Sigmoid colon (tissue), 7 donors: ENCODE results near the gene NID2. TPM values are rescaled to one million over a fixed set of nuclear protein-coding genes. Genes with fewer than 3 reads are reported as not detected.

Source experiments
- DNase-seq: peaks from one replicate; pipeline ENCODE4 v3.0.0-alpha.2; 2019
- H3K27ac ChIP-seq, 4 donors: fragments of 200-600 bp; sonication (generic); one replicate each; pipeline ENCODE4 v1.5.1; 2016 to 2019; ENCODE audit warnings: mild to moderate bottlenecking in 1 of 4
- H3K27me3 ChIP-seq, 3 donors: fragments of 200-600 bp; sonication (generic); one replicate each; pipeline ENCODE4 v1.5.1; 2019; ENCODE audit warnings: mild to moderate bottlenecking in 1 of 3
- H3K36me3 ChIP-seq, 4 donors: fragments of 200-600 bp; sonication (generic); one replicate each; pipeline ENCODE4 v1.5.1; 2016 to 2019
- H3K4me1 ChIP-seq, 4 donors: fragments of 200-600 bp; sonication (generic); one replicate each; pipeline ENCODE4 v1.5.1; 2017 to 2019
- H3K4me3 ChIP-seq, 4 donors: fragments of 200-600 bp; sonication (generic); one replicate each; pipeline ENCODE4 v1.5.1; 2017 to 2019; ENCODE audit warnings: mild to moderate bottlenecking in 2 of 4, moderate library complexity in 1 of 4
- H3K9me3 ChIP-seq, 4 donors: fragments of 200-600 bp in 3 of 4; sonication (generic) in 3 of 4; one replicate each; pipeline versions ENCODE4 v1.5.1 to v1.6.1; 2013 to 2019
- EP300 ChIP-seq, 4 donors: sonication (generic); formaldehyde crosslinking; IDR thresholded peaks; one replicate each; pipeline ENCODE4 v1.6.1; 2017; ENCODE audit warnings: antibody characterized with exemption in 4 of 4
- POLR2A ChIP-seq, 2 donors: fragments of 450-650 bp; IDR thresholded peaks; one replicate each; pipeline ENCODE4 v1.6.1; 2016; ENCODE audit warnings: antibody characterized with exemption in 2 of 2, mild to moderate bottlenecking in 2 of 2, moderate library complexity in 2 of 2
- POLR2AphosphoS5 ChIP-seq, 4 donors: sonication (generic); formaldehyde crosslinking; IDR thresholded peaks; one replicate each; pipeline ENCODE4 v1.6.1; 2017; ENCODE audit warnings: antibody characterized with exemption in 4 of 4
- WGBS, 2 donors: extraction: QIAGEN DNeasy Blood & Tissue Kit; methylation state at CpG; one replicate each; pipeline ENCODE4 v1.1.7; 2013; 5-methylcytosine and 5-hydroxymethylcytosine counted together
- intact Hi-C: fragments of 100-400 bp; cut with DNase I; formaldehyde crosslinking; loops from one replicate; pipeline ENCODE4 v1.15.1; 2023
- polyA plus RNA-seq, 3 donors: library from polyadenylated mRNA; stranded (reverse); fragments of 200-250 nt; gene quantifications; one replicate each; pipeline ENCODE4 v1.2.3, GENCODE V29; 2013
- total RNA-seq, 4 donors: library from RNA; depleted of rRNA; stranded (reverse); fragments of >200 nt; gene quantifications; one replicate each; pipeline ENCODE4 v1.1.0, GENCODE V29; 2016
- TF ChIP-seq, protein P1 (sequence below), 4 experiments: fragments of 450-650 bp in 3 of 4; fragments of 200-600 bp in 1 of 4; IDR thresholded peaks; one replicate each; pipeline ENCODE4 v1.5.1; 2016 to 2019; ENCODE audit warnings: antibody characterized with exemption in 4 of 4, mild to moderate bottlenecking in 3 of 4, moderate library complexity in 2 of 4
- donor health status: healthy with polysubstance abuse.
- donor health status: Bipolar disorder and iron deficiency.
- donor health status: healthy.

Gene NID2
- total and polyA plus RNA-seq, 7 donors = 0.46 to 52.9 (median 26.4) TPM

- H3K4me1 ChIP-seq = peaks cover 0 to 100% (median 96%) of the 10 kb centered on the region in 4 donors
- no peak for DNase-seq
- no peak overlapping the region for H3K4me3 ChIP-seq
- H3K27me3 ChIP-seq = no peaks in the 10 kb centered on the region
- intact Hi-C loops = loop anchor here (5.0 kb wide), 1 partner anchor 78 kb away; no protein-coding TSS in a partner anchor
- peaks cover 0 to 9% (median 0%) of the 10 kb centered on the region in 4 donors for H3K36me3 ChIP-seq
- TF ChIP-seq EP300 (IDR thresholded peaks at IDR 0.05) (no peak), POLR2A (IDR thresholded peaks at IDR 0.05) (no peak), POLR2AphosphoS5 (IDR thresholded peaks at IDR 0.05) (no peak)
- TF ChIP-seq, protein P1, sequence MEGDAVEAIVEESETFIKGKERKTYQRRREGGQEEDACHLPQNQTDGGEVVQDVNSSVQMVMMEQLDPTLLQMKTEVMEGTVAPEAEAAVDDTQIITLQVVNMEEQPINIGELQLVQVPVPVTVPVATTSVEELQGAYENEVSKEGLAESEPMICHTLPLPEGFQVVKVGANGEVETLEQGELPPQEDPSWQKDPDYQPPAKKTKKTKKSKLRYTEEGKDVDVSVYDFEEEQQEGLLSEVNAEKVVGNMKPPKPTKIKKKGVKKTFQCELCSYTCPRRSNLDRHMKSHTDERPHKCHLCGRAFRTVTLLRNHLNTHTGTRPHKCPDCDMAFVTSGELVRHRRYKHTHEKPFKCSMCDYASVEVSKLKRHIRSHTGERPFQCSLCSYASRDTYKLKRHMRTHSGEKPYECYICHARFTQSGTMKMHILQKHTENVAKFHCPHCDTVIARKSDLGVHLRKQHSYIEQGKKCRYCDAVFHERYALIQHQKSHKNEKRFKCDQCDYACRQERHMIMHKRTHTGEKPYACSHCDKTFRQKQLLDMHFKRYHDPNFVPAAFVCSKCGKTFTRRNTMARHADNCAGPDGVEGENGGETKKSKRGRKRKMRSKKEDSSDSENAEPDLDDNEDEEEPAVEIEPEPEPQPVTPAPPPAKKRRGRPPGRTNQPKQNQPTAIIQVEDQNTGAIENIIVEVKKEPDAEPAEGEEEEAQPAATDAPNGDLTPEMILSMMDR (IDR thresholded peaks at IDR 0.05) = no peak
- WGBS, 2 donors = 88 to 92% methylated on average over 5 of the region's 5 CpGs
- H3K9me3 ChIP-seq = no peaks in the 10 kb centered on the region
- peak overlapping the region in 3 of 4 donors; percentile 58 to 85 (median 77) for H3K27ac ChIP-seq
Measured at GRCh38 chr14:52049271-52049670, 19.6 kb downstream of the NID2 start.

DNA sequence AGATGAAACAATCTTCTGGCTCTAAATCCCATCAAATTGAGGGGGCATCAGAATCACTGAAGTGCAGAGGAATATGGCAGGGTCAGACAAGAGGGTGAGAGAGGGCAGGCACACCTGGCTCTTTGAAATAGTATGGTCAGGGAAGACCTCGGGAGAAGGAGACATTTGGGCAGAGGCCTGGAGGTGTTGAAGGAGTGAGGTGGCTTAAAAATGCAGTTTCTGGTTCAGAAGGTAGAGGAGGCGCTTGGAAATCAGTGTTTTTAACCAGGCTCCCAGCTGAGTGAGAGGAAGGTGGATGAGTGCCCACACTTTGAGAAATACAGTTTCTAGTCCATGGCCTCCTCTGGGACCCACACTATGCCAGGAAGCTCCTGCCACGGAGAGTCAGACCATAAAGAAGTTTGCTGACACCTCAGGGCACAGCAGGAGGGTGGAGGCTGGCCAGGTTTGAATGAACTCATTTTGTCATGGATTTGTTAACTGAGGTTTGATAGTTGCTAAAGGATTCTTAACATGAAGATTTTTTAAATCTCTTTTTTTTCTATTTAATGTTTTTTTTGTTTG is 20.1 kb downstream of the NID2 start:
- peak; percentile 75 for DNase-seq
- WGBS, 2 donors = 62 to 72% methylated on average over 3 of the region's 3 CpGs
- H3K4me3 ChIP-seq = no peak overlapping the region
- H3K27me3 ChIP-seq = no peaks in the 10 kb centered on the region
- peak overlapping the region; percentile 0 to 85 (median 68) for H3K27ac ChIP-seq
- H3K9me3 ChIP-seq = no peaks in the 10 kb centered on the region
- peaks cover 0 to 4% (median 0%) of the 10 kb centered on the region in 4 donors for H3K36me3 ChIP-seq
- intact Hi-C loops = loop anchor here (5.0 kb wide), 1 partner anchor 79 kb away; no protein-coding TSS in a partner anchor
- H3K4me1 ChIP-seq = peaks cover 0 to 97% (median 93%) of the 10 kb centered on the region in 4 donors
- no peak for TF ChIP-seq EP300 (IDR thresholded peaks at IDR 0.05)
- no peak for TF ChIP-seq POLR2A (IDR thresholded peaks at IDR 0.05)
- TF ChIP-seq, protein P1 (IDR thresholded peaks at IDR 0.05) = no peak
- no peak for TF ChIP-seq POLR2AphosphoS5 (IDR thresholded peaks at IDR 0.05)

DNA sequence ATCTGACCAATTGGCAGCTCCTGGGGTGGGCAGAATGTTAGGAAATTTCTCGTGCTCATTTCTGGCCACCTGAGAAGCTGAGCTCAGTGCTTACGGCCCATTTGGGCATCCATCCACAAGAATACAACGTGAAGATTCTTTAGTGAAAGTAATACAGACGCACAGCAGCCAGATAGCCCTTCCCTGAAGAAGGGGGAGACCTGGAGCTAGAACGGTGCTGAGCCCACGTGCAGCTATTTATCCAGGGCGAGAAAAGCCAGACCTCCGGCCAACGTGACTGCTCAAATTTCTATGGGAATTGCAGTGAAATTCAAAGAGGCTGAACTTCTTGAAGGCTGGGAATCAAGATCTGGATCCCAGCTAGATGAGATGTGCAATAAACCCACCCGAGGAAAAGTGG is 20.7 kb downstream of the NID2 start:
- Histone ChIP-seq H3K9me3 (no peaks in the 10 kb centered on the region), H3K4me1 (peaks cover 0 to 97% (median 93%) of the 10 kb centered on the region in 4 donors), H3K27ac (peak overlapping the region in 3 of 4 donors; percentile 0 to 85 (median 77)), H3K27me3 (no peaks in the 10 kb centered on the region), H3K36me3 (no peaks in the 10 kb centered on the region), H3K4me3 (no peak overlapping the region)
- DNase-seq = no peak
- WGBS, 2 donors = 93 to 95% methylated on average over 10 of the region's 10 CpGs
- TF ChIP-seq POLR2AphosphoS5 (IDR thresholded peaks at IDR 0.05) (peak in 1 of 4 donors; percentile 69), POLR2A (IDR thresholded peaks at IDR 0.05) (no peak), EP300 (IDR thresholded peaks at IDR 0.05) (peak in 1 of 4 donors; percentile 64)
- intact Hi-C loops = loop anchor here (5.0 kb wide), 1 partner anchor 79 kb away; no protein-coding TSS in a partner anchor

DNA sequence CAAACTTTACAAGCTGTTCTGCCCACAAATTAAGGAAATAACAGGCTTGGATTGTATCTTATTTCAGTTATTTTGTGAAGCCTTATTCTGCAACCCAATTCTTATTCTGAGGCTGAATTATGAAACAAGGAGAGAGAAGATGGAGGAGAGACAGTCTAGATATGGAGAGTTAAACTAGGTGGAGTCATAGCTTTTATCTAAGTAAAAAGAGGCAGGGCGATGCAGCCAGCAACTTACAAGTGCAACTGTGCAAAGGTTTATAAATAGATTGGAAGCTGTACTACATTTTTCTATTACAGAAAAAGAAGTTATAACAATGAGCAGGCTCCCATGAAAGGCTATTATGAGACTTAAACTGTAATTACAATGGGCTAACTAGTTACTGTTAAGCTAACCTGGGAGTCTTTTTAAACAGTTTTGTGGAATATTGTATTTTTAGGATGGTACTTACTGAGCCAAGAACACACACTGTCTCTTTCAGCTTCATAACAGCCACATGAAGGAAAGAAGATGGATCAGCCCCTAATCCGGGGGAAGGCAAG is 22.4 kb downstream of the NID2 start:
- no peak for TF ChIP-seq EP300 (IDR thresholded peaks at IDR 0.05)
- TF ChIP-seq POLR2AphosphoS5 (IDR thresholded peaks at IDR 0.05) = peak in 3 of 4 donors; percentile 32 to 63 (median 54)
- no peak for TF ChIP-seq POLR2A (IDR thresholded peaks at IDR 0.05)
- TF ChIP-seq, protein P1 (IDR thresholded peaks at IDR 0.05) = no peak
- Histone ChIP-seq H3K4me1 (peaks cover 0 to 94% (median 88%) of the 10 kb centered on the region in 4 donors), H3K27ac (peak overlapping the region; percentile 42 to 85 (median 74)), H3K36me3 (peaks cover 0 to 9% (median 1%) of the 10 kb centered on the region in 4 donors), H3K4me3 (no peak overlapping the region), H3K27me3 (no peaks in the 10 kb centered on the region), H3K9me3 (no peaks in the 10 kb centered on the region)
- WGBS, 2 donors = 57 to 80% methylated on average over 2 of the region's 2 CpGs
- DNase-seq = no peak
- intact Hi-C loops = loop anchor here (5.0 kb wide), 1 partner anchor 81 kb away; no protein-coding TSS in a partner anchor
